C1 segment of cervical spinal cord (tissue), 14 donors: Measurements from ENCODE around the gene ATF1.
"Not testable (repeated sequence)": the region's sequence is repeated elsewhere in the genome, so short reads cannot be mapped to it uniquely, and the experiment has no call there.

Experiments used
- DNase-seq, 14 donors: peaks; one replicate each; lab custom pipeline; 2025; lab: John Stamatoyannopoulos, UW

ATF1 gene

DNA sequence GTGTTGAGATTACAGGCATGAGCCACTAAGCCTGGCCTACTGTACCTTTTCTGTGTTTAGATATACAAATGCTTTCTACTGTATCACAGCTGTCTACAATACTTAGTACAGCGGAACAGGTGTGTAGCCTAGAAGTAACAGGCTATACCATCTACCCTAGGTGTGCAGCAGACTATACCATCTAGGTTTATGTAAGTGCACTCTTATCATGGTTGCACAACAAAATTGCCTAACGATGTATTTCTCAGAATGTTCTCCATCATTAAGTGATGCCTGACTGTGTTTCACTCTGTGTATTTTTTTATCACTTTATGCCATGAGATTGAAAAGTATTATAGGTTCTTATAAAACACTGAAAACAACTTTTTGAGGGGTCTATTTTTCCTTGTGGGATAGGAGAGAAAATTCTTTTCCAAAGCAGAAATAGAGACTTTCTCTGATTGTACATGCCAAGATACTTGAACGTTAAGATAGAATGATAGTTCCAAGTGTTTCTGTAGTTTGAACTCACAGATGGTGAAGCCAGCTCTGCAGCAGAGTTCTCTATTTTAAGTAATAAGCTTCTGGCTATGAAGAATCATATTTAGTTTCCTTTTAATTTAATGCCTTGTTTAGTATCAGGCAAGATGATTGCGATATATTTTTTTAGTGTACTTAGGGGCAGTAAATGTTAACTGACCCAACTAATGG lies 95.9 kb downstream of the ATF1 start:
- DNase-seq: no peak

DNA sequence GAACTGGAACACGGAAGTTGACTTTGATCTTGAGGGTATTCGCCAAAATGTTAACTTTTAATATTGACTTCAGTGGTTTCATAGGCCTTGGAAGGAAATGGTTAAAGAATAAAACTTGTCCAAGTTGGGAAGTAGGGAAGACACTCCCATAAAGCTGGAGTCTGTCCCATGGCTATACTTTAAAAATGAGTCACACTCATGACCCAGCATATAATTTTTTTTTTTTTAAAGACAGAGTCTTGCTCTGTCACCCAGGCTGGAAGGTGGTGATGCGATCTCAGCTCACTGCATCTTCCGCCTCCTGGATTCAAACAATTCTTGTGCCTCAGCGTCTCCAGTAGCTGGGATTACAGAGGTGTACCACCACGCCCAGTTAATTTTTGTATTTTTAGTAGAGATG lies 98.4 kb downstream of the ATF1 start:
- no peak for DNase-seq

DNA sequence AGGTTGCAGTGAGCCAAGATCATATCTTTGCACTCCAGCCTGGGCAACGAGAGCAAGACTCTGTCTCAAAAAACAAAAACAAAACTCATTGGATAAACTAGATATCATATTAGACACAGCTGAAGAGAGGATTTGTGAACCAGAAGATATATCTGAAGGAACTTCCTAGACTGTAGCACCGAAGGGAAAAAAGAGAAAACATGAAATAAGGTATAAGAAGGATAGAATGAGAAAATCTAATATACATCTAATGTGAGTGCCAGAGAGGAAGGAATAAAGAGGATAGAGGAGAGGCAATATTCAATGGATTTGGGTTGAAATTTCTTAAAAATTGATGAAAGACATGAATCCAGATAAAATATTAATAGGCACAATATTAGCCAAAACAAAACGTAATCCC lies 101.4 kb downstream of the ATF1 start:
- DNase-seq: no peak

DNA sequence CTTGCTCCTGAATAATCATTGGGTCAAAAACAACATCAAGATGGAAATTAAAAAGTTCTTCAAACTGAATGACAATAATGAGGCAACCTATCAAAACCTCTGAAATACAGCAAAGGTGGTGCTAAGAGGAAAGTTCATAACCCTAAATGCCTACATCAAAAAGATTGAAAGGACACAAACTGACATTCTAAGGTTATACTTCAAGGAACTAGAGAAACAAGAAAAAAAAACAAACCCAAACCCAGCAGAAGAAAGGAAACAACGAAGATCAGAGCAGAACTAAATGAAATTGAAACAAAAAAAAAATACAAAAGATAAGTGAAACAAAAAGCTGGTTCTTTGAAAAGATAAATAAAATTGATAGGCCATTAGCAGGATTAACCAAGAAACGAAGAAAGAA lies 105.0 kb downstream of the ATF1 start:
- DNase-seq: not testable (repeated sequence)
